Stimulated activated CD8-positive, alpha-beta memory T cell treated with anti-CD3 and anti-CD28 coated beads, Interleukin-12 subunit alpha, Interleukin-12 subunit beta, amount 100 ng/mL, for 4 hours (primary cell): ENCODE results near the gene MED13L.
"Not testable (repeated sequence)": the region's sequence is repeated elsewhere in the genome, so short reads cannot be mapped to it uniquely, and the experiment has no call there.

ENCODE experiments used
- DNase-seq: peaks from one replicate; pipeline ENCODE4 v3.0.0-alpha.2; 2020; ENCODE audit warnings: low read depth

The MED13L gene

DNA sequence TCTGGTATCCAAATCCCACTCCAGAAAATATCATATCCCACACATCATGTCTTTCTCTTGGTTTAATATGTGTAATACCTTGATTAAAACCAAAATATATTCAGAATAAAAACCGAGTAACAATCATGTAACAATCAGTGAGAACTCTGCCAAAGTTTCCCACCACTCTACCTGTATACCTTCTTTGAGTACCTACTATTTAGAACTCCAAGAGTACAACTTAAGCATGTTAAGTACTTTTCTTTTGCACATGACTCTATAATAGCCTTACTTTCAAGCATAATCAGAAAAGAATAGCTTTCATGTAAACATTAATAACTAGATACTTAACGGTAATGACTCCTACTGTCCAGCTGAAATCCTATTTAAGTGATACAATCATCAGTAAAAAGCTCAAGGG lies 223.2 kb downstream of the MED13L start:
- DNase-seq = no peak

DNA sequence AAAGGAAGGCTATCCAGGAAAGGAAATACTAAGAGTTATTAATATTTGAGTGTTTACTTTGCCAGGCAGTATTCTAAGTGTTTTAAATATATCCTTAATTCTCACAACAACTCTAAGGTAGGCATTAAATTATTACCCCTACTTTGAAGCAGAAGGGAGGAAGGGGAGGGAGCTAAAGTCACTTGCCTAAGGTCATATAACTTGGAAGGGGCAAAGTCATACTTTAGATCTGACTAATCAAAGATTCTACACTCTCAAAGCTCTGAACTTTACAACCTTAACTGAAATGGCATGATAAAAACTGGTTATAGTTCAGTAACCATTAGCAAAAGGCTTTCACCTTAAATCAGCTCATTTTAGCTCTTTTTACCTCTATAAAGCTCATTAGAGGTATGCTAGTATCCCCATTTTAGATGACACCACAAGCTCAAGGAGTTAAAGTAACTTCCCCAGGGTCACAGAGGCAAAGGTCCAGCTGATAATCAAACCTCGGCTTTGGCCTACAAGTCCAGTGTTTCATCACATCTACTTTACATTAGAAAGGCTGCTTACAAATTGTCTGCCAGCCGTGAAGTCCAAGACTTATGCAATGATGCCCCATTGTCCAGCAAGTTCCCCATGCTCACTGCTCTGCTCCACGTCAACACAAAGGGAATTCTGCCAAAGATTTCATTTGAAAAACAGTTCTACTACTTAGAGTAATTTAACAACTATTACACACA lies 223.9 kb downstream of the MED13L start:
- no peak for DNase-seq

DNA sequence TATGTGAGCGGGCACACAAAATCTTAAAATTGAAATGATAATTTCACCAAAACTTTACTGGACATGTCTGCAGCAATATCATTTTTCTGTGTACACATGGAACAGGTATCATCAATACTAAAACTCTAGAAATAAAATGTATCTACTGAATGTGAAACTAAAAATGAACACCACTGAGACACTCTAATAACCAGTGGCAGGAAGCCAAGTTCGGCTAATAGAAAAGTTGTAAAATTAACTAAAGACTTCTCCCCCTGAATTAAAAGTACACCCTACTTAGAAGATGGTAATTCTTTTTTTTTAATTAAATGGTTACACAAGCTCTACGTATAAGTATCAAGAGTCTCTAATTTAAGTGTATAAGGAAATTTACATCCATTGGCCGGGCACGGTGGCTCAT lies 227.2 kb downstream of the MED13L start:
- DNase-seq = no peak

DNA sequence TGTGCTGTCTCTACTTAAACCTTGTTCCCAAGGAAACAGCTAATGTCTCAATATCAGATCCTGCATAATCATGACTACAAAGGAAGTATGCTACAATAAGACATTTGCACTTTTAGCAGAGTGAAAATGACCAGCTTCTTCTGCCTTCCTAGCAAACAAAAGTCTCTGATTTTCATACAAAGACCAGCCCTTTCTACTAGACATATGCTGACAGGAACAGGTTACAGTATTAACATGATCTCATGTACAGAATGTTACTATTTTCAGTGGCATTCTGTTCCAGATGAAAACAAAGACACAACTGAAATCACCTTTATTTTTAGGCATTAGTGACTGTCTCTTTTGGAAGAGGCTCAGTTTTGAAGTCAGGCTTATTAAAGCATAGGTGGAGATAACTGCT lies 228.6 kb downstream of the MED13L start:
- DNase-seq = no peak

DNA sequence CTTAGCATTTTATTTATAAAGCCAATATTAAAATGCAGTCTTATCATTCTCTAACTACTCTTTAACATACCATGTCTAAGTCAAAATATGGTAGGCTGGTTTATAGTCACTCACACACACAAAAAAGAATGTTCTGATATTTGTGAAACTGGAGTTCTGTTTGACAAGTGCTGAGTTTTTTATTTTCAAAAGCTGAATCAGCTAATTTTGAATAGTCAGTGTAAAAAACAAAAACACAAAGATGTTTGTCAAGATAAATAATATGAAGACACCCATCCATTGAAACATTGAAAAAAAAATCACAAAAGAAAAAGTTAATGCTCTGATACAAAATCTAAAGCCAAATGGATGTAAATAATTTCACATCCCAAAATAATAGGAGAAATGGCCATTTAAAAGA lies 231.5 kb downstream of the MED13L start:
- DNase-seq = no peak

DNA sequence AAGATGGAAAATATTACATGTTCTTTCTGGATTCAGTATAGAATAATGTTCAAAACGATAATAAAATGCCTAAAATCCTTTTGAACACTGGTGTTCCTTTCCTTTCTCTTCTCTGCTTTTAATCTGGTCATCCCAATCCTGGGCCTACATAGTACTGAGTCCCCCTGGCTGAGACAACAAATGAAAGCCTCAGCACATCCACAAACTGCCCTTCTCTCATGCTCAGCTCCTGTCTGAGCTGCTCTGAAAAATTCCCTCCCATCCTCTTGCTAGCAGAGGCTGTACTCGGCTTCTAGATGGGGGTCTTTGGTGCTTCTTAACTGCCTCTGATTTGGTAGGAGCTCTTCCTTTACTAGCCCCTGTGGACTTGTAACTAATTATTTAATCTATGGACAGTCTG lies 232.3 kb downstream of the MED13L start:
- DNase-seq = no peak

DNA sequence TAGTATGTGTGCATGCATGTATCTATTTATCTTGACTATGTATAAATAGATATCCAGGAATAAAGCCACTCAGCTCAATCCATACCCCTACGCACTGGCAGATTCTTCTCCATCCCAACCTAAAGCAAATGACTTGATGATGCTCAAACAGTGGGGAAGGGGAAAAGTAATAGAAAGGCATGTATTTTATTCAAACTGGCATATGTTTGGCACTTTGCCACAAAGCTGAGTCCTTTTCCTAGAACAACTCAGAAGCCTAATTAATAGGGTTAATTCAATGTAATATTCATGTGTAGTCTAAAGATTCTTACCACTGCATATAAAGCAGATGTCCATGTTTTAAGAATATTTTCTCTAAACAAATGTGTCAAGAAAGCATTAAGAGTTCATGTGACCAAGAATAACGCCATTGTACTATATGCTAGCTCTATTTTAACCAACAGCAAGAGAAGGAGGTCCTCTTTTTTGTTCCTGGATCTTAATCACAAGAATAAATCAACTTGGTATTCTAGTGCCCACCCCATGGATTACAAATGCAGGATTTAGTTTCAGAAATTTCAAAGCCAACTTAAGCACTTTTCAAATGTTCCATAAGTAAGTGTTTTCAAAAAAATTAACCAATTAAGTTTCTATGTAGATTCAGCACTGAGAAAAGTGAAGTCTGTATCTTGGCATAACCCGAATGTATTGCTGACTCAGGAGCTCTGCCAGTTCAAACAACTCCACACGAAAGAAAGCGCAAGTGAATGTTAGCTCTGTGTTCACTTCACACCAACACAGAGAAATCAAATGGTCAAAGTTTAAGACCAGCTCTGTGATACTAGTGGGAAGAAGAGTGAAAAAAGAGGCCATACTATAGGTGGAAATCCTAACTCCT lies 233.6 kb downstream of the MED13L start:
- DNase-seq = no peak

DNA sequence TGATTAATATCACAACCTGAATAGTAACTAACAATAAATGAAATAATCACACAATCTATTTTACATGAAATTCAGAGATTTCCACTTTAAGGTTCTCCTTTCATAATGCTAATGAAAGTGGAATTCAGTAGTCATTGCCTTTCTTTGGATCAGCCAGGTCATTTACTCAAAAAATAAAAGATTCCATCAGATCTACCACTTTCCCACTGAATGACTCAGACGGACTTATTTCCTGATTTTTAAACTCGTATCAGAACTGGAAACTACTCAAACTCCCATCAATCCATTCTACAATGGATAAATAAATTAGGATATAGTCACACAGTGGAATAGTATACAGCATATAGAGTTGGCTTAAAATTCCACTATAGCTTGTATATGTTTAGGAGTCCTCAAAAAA lies 237.1 kb downstream of the MED13L start:
- no peak for DNase-seq

DNA sequence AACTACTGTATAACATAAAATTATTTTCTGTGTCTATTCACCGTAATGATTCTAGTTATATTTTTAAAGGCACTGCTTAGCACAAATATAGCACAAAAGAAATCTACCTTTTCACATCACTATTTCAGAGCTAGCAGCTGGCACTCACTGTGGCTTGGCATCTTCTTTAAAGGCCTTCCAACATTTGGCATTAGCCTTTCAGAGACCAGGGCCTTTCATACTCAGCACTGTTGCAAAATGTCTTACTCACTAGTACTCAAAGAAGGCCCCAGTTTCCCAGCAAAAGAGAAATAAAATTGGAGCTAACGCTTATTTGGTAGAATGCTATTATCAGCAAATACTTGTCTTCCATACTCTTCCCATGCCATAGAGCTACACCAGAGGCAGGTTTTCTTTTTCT lies 238.4 kb downstream of the MED13L start:
- no peak for DNase-seq

DNA sequence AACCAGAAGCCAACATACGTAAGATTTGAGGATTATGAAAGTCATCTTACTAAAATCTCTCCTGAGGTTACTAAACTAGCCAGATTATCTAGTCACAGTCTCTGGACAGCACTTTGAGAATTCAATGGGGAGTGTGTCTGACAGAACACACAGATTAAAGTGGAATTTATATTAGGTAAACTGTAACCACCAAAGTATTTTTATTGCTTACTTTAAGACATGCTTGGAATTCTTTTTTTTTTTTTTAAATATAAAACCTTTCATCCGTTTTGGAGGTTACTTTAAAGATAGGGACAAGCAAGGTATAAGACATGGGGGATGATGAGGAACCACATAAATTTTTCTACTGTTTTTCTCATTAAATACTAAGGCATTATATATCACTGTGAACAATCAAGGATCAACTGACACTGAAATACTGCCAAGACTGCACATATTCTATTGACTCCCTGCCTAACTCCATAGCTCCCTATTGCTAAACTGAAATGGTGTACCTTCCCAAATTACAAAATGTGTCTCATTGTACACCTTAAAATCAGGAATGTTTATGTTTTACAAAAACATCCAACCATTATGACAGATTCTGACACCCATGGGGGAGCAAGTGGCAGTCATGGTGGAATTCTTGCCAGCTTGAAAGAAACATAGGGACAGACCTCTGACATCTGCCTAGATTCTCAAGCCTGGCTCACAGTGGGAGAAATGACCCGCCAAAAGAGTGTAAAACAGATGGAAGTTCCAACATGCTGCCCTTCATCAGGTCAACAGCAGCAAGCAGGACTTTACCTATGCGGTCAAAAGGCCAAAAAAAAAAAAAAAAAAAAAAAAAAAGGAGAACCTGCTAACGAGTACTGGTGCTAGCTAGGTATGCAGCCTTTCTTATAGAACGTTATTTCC lies 239.3 kb downstream of the MED13L start:
- no peak for DNase-seq

DNA sequence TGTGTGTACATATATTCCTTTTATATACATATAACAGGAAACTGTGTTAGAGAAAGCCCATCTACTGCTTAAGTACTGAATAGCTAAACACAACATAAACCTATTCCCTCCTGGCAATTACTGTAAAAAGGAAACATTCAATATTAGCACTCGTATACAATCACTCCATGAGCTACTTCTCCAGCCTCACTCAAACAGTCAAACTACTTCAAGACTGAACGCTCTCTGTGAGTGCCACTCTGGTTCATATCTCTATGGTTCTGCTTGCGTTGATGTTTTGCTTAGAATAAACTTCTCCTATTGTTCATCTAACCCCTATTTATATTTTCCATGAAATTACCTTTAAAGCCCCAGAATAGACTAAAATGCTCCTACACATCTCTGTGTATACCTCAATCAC lies 243.7 kb downstream of the MED13L start:
- DNase-seq = no peak

DNA sequence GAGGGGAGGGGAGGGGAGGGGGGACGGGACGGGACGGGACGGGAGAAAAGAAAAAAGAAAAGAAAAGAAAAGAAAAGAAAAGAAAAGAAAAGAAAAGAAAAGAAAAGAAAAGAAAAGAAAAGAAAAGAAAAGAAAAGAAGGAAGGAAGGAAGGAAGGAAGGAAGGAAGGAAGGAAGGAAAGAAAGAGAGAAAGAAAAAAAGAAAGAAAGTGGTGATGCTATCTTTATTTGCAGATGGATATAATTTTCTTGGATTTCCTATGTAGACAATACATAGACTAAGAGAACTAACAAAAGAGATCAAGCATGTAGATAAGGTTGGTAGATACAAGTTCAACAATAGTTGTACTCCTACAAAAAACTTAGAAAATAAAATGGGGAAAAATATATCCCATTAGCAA lies 245.9 kb downstream of the MED13L start:
- not testable (repeated sequence) for DNase-seq

DNA sequence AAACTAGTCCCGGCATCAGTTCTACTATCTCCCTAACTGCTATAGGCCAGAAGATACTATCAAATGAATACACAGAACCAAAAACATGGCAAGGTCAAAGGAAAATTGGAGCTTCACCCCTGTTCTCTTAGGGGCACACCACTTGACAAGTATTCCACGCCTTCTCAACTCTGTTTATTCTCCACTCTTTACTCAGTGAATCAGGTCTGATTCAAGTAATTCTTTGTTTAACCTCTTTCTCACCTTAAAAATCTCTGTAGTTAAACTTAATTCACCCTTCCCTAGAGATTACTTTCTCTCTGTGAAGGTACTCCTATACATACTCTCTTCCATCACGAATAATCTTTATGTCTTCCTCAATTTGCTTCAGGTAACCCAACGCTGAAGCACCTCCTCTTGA lies 248.9 kb downstream of the MED13L start:
- DNase-seq = no peak

DNA sequence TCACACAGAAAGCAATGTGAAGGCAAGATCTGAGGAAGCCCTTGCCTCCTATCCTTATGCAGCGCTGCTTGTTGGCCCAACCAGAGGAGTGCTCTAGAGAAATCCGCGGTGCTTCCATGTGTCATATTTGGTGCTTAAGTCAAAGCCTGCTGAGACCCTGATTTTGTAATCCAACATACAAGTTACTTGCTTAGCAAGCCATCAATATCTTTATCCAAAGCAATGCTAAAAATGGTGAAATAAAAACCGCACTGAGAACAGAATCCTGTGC lies 250.0 kb downstream of the MED13L start:
- DNase-seq = no peak

DNA sequence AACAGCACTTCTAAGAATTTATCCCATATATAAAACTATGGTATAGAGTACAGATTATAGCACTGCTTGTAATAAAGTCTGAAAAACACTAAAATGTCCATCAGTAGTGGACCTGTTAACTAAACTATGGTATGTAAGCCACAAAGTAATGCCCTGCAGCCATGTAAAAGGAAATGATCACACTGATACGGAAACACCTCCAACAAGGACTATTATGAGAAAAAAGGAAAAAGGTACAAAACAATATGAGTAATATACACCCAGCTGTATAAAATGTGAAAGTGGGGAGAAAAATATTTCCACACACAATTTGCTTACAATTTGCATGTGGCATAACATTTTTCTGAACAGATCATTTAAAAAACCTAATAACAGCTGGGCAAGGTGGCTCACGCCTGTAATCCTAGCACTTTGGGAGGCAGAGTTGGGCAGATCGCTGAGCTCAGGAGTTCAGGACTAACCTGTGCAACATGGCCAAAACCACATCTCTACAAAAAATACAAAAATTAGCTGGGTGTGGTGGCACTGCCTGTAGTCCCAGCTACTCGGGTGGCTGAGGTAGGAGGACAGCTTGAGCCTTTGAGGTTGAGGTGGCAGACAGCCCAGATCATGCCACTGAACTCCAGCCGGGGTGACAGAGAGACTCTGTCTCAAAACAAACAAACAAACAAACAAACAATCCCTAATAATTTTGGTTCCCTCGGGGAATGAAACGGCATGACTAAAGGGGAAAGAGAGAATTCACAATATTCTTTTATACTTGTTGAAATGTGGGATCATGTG lies 250.5 kb downstream of the MED13L start:
- DNase-seq = no peak

DNA sequence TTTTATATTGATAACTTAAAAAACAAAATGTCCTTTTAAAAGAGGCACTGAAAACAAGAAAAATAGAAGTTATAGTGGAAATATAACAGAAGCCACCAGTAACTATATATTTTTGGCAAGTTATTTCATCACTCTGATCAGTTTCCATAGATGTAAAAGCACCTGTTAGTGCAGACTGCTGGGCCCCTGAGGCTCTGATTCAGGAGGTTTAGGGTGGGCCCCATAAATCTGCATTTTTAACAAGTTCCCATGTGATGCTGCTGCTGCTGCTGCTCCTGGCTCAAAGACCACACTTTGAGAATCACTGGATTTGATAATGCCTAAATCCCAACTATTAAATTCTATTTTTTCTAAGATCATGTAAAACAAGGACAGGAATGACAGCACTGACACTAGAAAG lies 251.1 kb downstream of the MED13L start:
- DNase-seq = no peak

DNA sequence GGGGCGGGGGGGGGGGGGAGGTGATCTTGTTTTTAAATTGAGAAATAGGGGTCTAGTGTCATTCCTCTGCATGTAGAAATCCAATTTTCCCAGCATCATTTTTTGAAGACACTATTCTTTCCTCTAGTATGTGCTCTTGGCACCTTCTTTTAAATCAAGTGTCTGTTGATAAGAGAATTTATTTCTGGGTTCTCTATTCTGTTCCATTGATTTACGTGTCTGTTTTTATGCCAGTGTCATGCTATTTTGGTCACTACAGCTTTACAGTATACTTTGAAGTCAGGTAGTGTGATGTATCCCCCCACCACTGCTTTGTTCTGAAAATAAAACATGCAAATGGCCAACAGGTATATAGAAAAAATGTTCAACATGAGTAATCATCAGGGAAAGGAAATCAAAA lies 252.7 kb downstream of the MED13L start:
- DNase-seq = no peak

DNA sequence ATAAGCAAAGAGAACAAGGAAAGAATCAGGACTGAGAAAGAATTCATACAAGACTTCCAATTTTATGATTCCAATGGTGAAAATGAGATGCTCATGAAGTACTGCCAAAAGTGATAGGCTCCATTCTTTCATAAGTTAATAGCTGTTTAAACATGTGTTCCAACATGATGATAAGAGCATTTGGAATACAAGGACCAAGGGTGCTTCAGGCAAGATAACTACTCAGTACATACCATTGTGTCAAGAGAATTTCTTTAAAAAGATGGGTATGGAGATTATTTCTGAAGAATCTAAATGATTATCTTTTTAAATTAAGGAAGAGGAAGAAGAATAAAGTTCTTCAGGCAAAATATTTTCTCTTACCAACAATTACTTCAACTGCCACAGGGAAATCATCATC lies 258.1 kb downstream of the MED13L start:
- DNase-seq = no peak

DNA sequence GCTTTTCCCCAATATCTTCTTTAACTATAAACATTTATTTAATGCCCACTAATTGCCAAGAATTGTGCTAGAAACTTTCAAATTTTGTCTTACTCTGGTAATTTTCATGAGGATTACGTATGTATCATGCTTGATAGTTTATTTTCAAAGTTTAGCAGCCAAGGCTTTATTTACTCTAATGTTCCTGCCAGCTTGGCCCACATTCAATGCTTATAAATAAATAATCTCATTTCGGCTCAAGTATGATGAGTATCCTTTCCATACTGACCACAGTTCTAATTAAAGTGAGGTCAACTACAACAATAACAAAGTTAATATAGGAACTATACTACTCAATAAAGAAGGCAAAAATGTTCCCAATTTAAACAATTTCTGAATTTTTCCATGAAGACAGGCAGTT lies 259.2 kb downstream of the MED13L start:
- DNase-seq = no peak

DNA sequence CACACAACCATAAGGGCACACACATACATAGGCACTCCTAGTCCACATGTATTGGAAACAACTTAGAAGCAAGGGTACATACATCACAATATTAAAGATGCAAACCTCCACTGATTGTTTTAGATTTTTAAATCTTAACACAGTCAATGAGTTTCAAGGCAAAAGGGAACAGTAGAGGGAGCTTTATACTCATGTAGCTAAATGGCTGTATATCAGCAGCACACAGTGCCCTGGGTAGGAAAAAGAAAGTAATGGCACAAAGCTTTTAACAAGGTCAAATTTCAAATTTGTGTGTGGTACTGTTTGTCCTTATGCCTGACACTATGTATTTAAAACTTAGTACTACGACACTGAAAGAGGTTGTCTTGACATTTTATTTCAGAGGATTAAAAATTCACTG lies 262.0 kb downstream of the MED13L start:
- no peak for DNase-seq

DNA sequence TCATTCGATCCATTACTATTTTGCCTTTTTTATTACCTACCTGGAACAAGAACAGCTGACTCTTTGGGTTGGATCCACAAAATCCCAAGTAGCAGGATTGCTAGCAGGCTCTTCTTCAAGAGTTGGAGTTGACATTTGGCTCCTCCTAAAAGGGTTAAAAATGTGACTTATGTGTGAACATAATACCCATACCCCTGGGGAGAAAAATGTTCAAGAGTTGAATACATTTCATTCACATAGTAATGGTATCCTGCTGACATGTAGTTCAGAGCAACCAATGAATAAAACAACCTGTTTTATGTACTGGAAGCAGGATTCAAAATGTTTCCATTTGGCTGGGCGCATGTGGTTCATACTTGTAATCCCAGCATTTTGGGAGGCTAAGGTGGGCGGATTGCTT lies 264.7 kb downstream of the MED13L start:
- DNase-seq = no peak

DNA sequence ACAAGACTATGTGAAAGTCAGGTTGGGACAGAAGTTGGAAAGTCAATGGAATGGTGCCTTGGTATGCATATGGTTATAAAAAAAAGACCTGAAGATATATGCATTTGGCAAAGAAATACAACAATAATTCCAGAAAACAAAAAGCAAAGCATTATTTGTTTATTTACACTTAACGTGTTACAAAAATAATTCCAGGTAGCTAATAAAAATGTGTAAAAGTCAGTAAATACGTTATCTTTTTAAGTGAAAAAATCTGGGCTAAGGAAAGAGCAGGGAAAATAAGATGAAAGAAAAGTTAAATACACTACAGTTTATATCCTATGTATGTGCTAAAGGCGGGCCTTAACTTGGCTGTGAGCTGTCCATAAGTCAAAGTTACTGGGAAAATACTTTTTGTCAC lies 266.3 kb downstream of the MED13L start:
- no peak for DNase-seq
